Cardiac muscle cell (in vitro differentiated cells and primary cell): ENCODE measurements around the gene CSN3. TPM values are rescaled to one million over a fixed set of nuclear protein-coding genes. Genes with fewer than 3 reads are reported as not detected.

Source experiments
- DNase-seq, 2 donors: peaks; one replicate each; pipeline versions ENCODE4 v3.0.0 to v3.0.0-alpha.2; 2010 to 2017; ENCODE audit warnings: low read depth in 1 of 2, low spot score in 1 of 2
- H3K27ac ChIP-seq: fragments of 200-600 bp; sonication (generic); 2 replicates; pipeline ENCODE4 v1.5.1; 2016
- H3K27me3 ChIP-seq: fragments of 200-600 bp; sonication (generic); 2 replicates; pipeline ENCODE4 v1.6.0; 2016; ENCODE audit warnings: control low read depth
- H3K36me3 ChIP-seq: fragments of 200-600 bp; sonication (generic); 2 replicates; pipeline ENCODE4 v1.5.1; 2016; ENCODE audit warnings: control low read depth
- H3K4me1 ChIP-seq: fragments of 200-600 bp; sonication (generic); 2 replicates; pipeline ENCODE4 v1.8.1; 2017; ENCODE audit warnings: low read depth, mild to moderate bottlenecking, mixed run types
- H3K4me3 ChIP-seq: fragments of 200-600 bp; sonication (generic); 2 replicates; pipeline ENCODE4 v1.5.1; 2016; ENCODE audit warnings: mild to moderate bottlenecking
- H3K9me3 ChIP-seq: fragments of 200-600 bp; sonication (generic); 2 replicates; pipeline ENCODE4 v1.5.1; 2017; ENCODE audit warnings: low read depth, mild to moderate bottlenecking, control low read depth
- CTCF ChIP-seq: IDR thresholded peaks from 2 replicates; pipeline ENCODE4 v1.5.1; 2012; ENCODE audit warnings: low read depth, mild to moderate bottlenecking, low read length
- polyA plus RNA-seq: library from polyadenylated mRNA; unstranded; fragments of >200 nt; fragmentation: Nextera tagmentation; extraction: Ambion mirVana; gene quantifications from 2 replicates; pipeline ENCODE4 v1.2.1, GENCODE V29; 2016
- total RNA-seq: library from RNA; depleted of rRNA; stranded (reverse); fragments of >200 nt; gene quantifications from 2 replicates; pipeline ENCODE4 v1.2.3, GENCODE V29; 2016

CSN3 gene
- total and polyA plus RNA-seq, 2 experiments from 2014 or later: not detected

GRCh38 chr4:70288651-70289050 is 46.3 kb downstream of the CSN3 start:
- no peak for DNase-seq
- H3K36me3 ChIP-seq: no peaks in the 10 kb centered on the region
- H3K27ac ChIP-seq: no peak overlapping the region
- H3K9me3 ChIP-seq: no peaks in the 10 kb centered on the region
- no peak for TF ChIP-seq CTCF
- no peak overlapping the region for H3K4me3 ChIP-seq
- H3K4me1 ChIP-seq: no peaks in the 10 kb centered on the region
- H3K27me3 ChIP-seq: no peaks in the 10 kb centered on the region

GRCh38 chr4:70291341-70291740 is 48.9 kb downstream of the CSN3 start:
- TF ChIP-seq CTCF: no peak
- Histone ChIP-seq H3K27me3 (no peaks in the 10 kb centered on the region), H3K9me3 (no peaks in the 10 kb centered on the region), H3K4me1 (no peaks in the 10 kb centered on the region), H3K27ac (no peak overlapping the region), H3K4me3 (no peak overlapping the region), H3K36me3 (no peaks in the 10 kb centered on the region)
- no peak for DNase-seq

- no peak for TF ChIP-seq CTCF
- H3K4me3 ChIP-seq: no peak overlapping the region
- H3K4me1 ChIP-seq: no peaks in the 10 kb centered on the region
- no peaks in the 10 kb centered on the region for H3K27me3 ChIP-seq
- no peaks in the 10 kb centered on the region for H3K36me3 ChIP-seq
- DNase-seq: no peak
- no peaks in the 10 kb centered on the region for H3K9me3 ChIP-seq
- H3K27ac ChIP-seq: no peak overlapping the region
Measured at GRCh38 chr4:70297576-70297975, 55.2 kb downstream of the CSN3 start.

- Histone ChIP-seq H3K9me3 (no peaks in the 10 kb centered on the region), H3K27me3 (no peaks in the 10 kb centered on the region), H3K4me1 (no peaks in the 10 kb centered on the region), H3K36me3 (no peaks in the 10 kb centered on the region), H3K4me3 (no peak overlapping the region), H3K27ac (no peak overlapping the region)
- no peak for TF ChIP-seq CTCF
- DNase-seq: no peak
Measured at GRCh38 chr4:70298051-70298450, 55.7 kb downstream of the CSN3 start.

GRCh38 chr4:70299643-70300042 is 57.2 kb downstream of the CSN3 start:
- no peaks in the 10 kb centered on the region for H3K36me3 ChIP-seq
- no peak for TF ChIP-seq CTCF
- no peaks in the 10 kb centered on the region for H3K9me3 ChIP-seq
- no peak overlapping the region for H3K4me3 ChIP-seq
- no peak for DNase-seq
- H3K27me3 ChIP-seq: no peaks in the 10 kb centered on the region
- no peaks in the 10 kb centered on the region for H3K4me1 ChIP-seq
- no peak overlapping the region for H3K27ac ChIP-seq

GRCh38 chr4:70300215-70300614 is 57.8 kb downstream of the CSN3 start:
- no peak for TF ChIP-seq CTCF

More at GRCh38 chr4:70300215-70300614, 57.8 kb downstream of the CSN3 start:
- Histone ChIP-seq H3K9me3 (no peaks in the 10 kb centered on the region), H3K27me3 (no peaks in the 10 kb centered on the region), H3K4me1 (no peaks in the 10 kb centered on the region), H3K27ac (no peak overlapping the region), H3K4me3 (no peak overlapping the region), H3K36me3 (no peaks in the 10 kb centered on the region)
- DNase-seq: no peak
